Measurements from ENCODE around the gene INSIG1.

DNA sequence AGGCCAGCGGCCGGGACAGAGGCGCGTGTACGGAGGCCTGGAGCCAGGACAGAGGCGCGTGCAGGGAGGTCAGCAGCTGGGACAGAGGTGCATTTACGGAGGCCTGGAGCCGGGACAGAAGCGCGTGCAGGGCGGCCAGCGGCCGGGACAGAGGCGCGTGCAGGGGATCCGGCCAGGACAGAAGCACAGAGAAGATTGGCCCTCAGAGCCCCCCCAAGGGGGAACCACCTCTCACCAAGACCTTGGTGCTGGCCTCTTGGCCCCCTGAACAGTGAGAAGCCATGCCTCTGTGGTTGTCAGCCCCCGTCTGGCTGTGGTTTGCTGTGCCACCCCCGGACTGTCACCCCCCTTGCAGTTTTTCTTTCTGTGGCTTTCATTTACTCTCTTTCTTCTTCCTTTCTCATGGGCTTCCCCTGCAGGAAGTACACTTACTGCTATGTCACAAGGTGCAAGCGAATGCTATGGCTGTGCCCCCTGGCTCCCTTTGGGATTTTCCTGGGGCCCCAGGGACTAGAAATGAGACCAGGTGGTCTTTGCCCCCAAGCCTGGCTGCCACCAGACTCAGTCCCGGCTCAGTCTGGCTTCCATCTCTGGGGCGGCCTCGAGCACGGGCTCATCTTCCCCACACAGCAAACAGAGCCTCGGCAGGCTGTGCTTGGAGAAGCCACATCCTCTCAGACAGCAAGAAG, 41.1 kb downstream of the INSIG1 start:
- TF ChIP-seq, protein P1, sequence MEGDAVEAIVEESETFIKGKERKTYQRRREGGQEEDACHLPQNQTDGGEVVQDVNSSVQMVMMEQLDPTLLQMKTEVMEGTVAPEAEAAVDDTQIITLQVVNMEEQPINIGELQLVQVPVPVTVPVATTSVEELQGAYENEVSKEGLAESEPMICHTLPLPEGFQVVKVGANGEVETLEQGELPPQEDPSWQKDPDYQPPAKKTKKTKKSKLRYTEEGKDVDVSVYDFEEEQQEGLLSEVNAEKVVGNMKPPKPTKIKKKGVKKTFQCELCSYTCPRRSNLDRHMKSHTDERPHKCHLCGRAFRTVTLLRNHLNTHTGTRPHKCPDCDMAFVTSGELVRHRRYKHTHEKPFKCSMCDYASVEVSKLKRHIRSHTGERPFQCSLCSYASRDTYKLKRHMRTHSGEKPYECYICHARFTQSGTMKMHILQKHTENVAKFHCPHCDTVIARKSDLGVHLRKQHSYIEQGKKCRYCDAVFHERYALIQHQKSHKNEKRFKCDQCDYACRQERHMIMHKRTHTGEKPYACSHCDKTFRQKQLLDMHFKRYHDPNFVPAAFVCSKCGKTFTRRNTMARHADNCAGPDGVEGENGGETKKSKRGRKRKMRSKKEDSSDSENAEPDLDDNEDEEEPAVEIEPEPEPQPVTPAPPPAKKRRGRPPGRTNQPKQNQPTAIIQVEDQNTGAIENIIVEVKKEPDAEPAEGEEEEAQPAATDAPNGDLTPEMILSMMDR (IDR thresholded peaks at IDR 0.05) = no peak
- TF ChIP-seq POLR2A (IDR thresholded peaks at IDR 0.05) = no peak
